NB4 (cell line): Measurements from ENCODE around the gene GPBP1.
"Not testable (repeated sequence)": the region's sequence is repeated elsewhere in the genome, so short reads cannot be mapped to it uniquely, and the experiment has no call there.

ENCODE experiments used
- DNase-seq: peaks from one replicate; pipeline ENCODE4 v3.0.0; 2010; ENCODE audit warnings: low read depth
- H3K4me3 ChIP-seq: one replicate; pipeline ENCODE4 v1.5.1; 2011; ENCODE audit warnings: mild to moderate bottlenecking, low read depth, low read length, moderate library complexity
- MYC ChIP-seq: IDR thresholded peaks from 2 replicates; pipeline ENCODE4 v1.6.1; 2011; ENCODE audit warnings: low read depth, low read length
- POLR2A ChIP-seq: IDR thresholded peaks from 2 replicates; pipeline ENCODE4 v1.6.1; 2011; ENCODE audit warnings: mild to moderate bottlenecking; ENCODE audit not compliant: insufficient read length; ENCODE audit errors: extremely low read depth
- TF ChIP-seq, protein P1 (sequence below): IDR thresholded peaks from one replicate; pipeline ENCODE4 v1.5.1; 2012; ENCODE audit warnings: low read depth, low read length
- TF ChIP-seq, protein P2 (sequence below): IDR thresholded peaks from 2 replicates; pipeline ENCODE4 v1.6.1; 2011; ENCODE audit warnings: low read depth, low read length

Gene GPBP1

DNA sequence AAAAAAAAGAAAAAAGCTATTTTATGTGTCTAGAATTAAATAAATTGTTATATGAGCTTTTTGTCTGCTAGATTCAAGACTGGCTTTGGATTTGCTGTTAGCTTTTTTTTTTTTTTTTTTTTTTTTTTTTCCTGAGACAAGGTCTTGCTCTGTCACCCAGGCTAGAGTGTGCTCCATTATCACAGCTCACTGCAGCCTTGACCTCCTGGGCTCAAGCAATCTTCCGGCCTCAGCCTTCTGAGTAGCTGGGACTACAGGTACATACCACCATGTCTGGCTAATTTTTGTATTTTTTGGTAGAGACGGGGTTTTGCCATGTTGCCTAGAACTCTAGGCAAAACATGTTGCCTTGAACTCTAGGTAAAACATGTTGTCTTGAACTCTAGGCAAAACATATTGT, 16.7 kb downstream of the GPBP1 start:
- H3K4me3 ChIP-seq, result no peak overlapping the region
- DNase-seq, result no peak
- TF ChIP-seq, protein P1, sequence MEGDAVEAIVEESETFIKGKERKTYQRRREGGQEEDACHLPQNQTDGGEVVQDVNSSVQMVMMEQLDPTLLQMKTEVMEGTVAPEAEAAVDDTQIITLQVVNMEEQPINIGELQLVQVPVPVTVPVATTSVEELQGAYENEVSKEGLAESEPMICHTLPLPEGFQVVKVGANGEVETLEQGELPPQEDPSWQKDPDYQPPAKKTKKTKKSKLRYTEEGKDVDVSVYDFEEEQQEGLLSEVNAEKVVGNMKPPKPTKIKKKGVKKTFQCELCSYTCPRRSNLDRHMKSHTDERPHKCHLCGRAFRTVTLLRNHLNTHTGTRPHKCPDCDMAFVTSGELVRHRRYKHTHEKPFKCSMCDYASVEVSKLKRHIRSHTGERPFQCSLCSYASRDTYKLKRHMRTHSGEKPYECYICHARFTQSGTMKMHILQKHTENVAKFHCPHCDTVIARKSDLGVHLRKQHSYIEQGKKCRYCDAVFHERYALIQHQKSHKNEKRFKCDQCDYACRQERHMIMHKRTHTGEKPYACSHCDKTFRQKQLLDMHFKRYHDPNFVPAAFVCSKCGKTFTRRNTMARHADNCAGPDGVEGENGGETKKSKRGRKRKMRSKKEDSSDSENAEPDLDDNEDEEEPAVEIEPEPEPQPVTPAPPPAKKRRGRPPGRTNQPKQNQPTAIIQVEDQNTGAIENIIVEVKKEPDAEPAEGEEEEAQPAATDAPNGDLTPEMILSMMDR, result no peak
- TF ChIP-seq POLR2A, result no peak
- TF ChIP-seq, protein P2, sequence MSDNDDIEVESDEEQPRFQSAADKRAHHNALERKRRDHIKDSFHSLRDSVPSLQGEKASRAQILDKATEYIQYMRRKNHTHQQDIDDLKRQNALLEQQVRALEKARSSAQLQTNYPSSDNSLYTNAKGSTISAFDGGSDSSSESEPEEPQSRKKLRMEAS, result no peak
- no peak for TF ChIP-seq MYC

DNA sequence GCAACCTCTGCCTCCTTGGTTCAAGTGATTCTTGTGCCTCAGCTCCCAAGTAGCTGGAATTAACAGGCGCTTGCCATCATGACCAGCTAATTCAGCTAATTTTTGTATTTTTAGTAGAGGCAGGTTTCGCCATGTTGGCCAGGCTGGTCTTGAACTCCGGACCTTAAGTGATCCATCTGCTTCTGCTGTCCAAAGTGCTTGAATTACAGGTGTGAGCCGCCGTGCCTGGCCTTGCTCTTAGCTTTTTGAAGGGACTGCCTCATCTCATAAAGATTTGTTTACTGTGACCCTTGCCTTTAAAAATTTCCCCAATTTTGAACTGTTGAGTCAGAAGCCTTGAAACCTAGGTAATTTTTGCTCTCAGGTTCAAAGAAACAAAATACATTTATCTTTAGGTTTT, 17.3 kb downstream of the GPBP1 start:
- no peak overlapping the region for H3K4me3 ChIP-seq
- TF ChIP-seq, protein P2, result no peak
- TF ChIP-seq POLR2A, result no peak
- no peak for TF ChIP-seq MYC
- TF ChIP-seq, protein P1, result no peak
- no peak for DNase-seq

DNA sequence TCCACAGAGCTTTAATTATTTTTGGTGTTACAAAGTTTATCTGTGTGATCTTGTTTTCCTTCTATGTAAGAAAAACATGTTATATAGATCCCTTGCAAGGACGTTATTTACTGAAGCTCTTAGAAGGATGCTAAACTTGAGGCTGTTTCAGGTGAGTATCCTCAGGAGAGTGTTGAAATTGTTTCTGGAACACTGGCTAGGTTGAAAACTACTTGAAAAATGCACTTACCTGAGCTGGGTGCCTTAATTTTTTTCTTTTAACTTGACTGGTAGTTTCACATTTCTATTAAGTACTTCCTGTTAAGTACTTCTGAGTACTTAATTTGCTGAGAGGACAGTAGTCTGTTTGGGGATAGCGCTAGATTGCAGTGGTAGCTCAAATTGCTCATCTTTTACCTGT, 18.1 kb downstream of the GPBP1 start:
- DNase-seq, result no peak
- no peak overlapping the region for H3K4me3 ChIP-seq
- TF ChIP-seq POLR2A, result no peak
- TF ChIP-seq, protein P2, result no peak
- TF ChIP-seq MYC, result no peak
- TF ChIP-seq, protein P1, result no peak

DNA sequence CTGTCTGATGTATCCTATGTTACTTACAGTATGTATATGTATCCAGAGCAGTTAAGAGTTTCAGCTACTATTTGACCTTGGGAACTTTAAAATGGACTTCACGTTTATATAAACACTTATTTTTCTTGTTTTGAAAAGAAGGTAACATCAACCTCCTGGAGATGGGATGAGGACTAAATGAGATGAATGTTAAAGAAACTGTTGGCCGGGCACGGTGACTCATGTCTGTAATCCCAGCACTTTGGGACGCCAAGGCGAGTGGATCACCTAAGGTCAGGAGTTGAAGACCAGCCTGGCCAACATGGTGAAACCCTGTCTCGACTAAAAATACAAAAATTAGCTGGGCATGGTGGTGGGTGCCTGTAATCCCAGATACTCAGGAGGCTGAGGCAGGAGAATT, 19.0 kb downstream of the GPBP1 start:
- DNase-seq, H3K4me3 ChIP-seq: not testable (repeated sequence)

DNA sequence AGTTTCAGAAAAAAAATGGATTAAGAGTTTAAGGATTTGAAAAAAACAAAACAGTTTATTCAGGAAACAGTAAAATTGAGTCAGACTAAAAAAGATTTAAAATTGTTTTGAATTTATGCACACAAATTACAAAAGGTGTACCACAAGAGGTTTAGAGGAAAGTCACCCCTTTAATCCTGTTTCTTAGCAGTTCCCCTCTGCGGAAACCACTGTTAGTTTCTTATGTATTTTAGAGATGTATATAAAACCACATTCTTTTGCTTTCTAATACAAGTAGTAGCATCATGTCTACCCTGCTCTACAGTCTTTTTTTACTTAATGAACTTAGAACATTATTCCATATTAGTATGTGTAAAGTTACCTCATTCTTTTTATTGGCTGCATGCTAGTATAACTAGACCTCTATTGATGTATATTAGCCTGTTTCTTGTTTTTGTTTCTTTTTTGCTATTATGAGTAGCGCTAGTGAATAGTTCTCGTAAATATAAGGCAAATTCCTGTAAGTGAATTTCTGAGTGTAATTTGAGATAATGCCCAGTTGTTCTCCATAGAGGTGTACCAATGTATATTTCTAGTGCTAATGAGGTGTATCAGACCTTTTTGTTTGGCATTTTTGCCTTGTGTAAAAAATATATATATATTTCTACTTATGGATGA, 20.0 kb downstream of the GPBP1 start:
- TF ChIP-seq, protein P1, result no peak
- TF ChIP-seq MYC (no peak), POLR2A (no peak)
- TF ChIP-seq, protein P2, result no peak
- no peak overlapping the region for H3K4me3 ChIP-seq
- no peak for DNase-seq

DNA sequence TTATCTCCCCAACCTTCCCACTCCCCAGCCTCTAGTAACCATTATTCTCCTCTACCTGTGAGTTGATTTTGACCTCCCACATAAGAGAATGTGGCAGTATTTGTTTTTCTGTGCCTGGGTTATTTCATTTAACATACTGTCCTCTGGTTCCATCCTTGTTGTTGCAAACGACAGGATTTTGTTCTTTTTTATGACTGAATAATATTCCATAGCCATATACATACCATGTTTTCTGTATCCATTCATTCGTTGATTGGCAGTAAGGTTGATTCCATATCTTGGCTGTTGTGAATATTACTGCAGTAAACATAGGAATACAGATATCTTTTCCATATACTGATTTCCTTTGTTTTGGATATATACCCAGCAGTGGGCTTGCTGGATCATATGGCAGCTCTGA, 20.8 kb downstream of the GPBP1 start:
- DNase-seq, result no peak
- TF ChIP-seq, protein P2, result no peak
- TF ChIP-seq MYC (no peak), POLR2A (no peak)
- TF ChIP-seq, protein P1, result no peak
- H3K4me3 ChIP-seq, result no peak overlapping the region
